HFF-Myc (cell line): ENCODE measurements around the gene TXNRD1.

ENCODE experiments used
- DNase-seq: peaks from one replicate; pipeline ENCODE4 v3.0.0-alpha.2; 2011; ENCODE audit warnings: low read depth; ENCODE audit errors: extremely low read depth
- H3K4me3 ChIP-seq: replicated peaks from 2 replicates; pipeline ENCODE4 v1.5.1; 2011; ENCODE audit warnings: low read depth, mild to moderate bottlenecking, control low read depth, low read length
- TF ChIP-seq, protein P1 (sequence below): IDR thresholded peaks from 2 replicates; pipeline ENCODE4 v1.5.1; 2012; ENCODE audit warnings: mild to moderate bottlenecking, low read depth, low read length, control low read depth; ENCODE audit errors: missing control alignments

TXNRD1 gene

DNA sequence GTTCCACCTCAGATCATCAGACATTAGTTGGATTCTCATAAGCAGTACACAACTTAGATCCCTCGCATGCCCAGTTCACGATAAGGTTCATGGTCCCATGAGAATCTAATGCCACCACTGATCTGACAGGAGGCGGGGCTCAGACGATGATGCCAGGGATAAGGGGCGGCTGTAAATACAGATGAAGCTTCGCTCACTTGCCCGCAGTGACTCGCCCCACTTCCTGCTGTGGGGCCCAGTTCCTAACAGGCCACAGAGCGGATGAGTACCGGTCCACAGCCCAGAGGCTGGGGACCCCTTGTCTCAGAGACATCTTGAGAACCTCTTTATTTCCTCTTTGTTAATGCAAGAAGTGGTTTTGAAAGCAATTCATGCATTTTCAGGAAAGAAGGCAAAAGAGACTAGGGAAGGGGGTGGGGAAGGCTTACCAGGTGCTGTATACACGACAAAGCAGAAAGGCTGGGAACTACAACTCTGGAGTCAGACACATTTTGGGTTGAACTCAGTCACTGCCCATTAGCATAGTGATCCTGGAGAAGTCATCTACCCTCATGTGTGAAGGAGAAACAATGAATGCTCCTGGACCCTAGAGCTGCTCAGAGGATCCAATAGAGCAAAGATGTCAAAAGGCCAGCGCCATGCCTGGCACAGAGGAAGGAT, 156.6 kb downstream of the TXNRD1 start:
- TF ChIP-seq, protein P1, sequence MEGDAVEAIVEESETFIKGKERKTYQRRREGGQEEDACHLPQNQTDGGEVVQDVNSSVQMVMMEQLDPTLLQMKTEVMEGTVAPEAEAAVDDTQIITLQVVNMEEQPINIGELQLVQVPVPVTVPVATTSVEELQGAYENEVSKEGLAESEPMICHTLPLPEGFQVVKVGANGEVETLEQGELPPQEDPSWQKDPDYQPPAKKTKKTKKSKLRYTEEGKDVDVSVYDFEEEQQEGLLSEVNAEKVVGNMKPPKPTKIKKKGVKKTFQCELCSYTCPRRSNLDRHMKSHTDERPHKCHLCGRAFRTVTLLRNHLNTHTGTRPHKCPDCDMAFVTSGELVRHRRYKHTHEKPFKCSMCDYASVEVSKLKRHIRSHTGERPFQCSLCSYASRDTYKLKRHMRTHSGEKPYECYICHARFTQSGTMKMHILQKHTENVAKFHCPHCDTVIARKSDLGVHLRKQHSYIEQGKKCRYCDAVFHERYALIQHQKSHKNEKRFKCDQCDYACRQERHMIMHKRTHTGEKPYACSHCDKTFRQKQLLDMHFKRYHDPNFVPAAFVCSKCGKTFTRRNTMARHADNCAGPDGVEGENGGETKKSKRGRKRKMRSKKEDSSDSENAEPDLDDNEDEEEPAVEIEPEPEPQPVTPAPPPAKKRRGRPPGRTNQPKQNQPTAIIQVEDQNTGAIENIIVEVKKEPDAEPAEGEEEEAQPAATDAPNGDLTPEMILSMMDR: no peak
- H3K4me3 ChIP-seq: no peak overlapping the region
- DNase-seq: no peak

DNA sequence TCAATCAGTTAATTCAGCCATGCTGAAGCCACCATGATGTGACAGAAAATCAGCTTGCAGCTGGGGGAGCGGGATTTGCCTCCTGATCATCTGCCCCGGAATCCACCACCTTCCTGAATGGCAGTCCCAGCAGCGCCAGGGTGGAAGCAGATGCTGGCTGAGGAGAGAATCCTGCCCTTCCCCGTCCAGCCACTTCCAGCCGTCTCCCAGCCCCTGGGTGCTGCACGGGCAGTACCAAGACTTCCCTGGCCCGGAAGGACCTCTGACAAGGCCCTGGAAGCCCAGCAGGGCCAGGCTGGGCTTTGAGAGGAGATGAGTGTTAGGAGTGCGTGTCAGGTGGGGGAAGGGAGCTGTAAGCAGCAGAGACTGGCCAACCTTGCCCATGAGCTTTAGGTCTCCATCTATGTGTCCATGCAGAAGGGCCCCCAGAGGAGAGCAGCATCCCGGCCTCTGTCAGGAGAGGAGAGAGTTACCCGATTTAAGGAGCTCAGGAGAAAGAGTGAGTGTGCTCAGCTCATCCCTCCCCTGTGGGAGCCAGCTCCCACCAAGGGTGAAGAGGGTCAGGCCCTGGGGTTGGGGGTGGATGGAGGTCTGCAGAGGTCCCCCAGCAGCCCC, 157.2 kb downstream of the TXNRD1 start:
- TF ChIP-seq, protein P1: no peak
- no peak for DNase-seq
- H3K4me3 ChIP-seq: no peak overlapping the region

DNA sequence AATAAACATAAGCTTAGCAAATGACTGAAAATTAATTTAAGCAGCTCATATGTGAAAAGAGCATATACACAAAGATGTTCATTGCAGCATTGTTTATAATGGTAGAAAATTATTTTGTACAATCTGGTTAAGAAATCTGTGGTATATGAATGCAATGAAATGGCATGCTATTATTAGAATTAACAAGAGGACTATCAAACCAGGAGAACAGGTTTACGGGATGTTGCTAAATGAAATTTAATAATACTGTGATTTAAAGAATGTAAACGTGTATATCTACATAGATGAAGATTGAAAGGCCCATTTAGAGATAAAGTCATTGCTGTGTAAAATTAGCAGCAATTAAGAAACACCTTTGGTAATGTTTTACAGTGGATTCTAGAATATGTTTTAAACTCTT, 158.5 kb downstream of the TXNRD1 start:
- TF ChIP-seq, protein P1: no peak
- H3K4me3 ChIP-seq: no peak overlapping the region
- DNase-seq: no peak

DNA sequence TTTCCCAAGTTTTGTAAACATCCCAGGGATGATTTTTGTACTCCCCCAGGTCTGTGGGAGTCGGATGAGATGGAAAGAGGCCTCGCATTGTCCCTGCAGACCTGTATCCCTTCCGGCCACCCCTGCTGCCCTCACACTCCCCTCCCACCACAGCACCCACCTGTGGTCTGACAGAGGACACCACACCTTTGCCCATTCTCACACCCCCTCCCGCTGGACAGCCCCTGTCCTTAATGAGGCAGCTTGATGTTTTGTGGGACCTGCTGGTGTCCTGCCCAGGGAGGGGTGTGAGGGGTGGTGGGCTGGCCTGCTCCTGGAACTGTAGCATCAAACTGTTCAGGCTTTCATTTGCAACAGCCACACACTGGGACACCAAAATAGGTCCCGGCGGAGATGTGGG, 159.2 kb downstream of the TXNRD1 start:
- DNase-seq: no peak
- TF ChIP-seq, protein P1: no peak
- no peak overlapping the region for H3K4me3 ChIP-seq

DNA sequence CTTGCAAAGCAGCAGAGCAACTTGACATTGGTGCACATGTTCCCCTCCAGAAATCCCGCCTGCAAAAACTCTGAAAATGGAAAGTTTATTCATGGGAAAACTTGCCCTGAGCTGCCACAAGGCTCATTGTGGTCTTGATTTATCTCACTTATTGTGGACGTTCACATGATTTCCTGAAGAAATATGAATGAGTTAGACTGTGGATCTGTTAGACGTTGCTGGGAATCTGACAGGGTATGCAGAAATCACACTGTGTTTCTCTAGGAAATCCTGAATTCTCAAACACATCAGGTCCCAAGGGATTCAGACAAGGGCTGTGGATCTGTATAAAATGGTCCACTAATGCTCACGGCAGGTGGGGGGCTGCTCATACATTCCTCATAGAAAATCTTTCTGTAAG, 160.2 kb downstream of the TXNRD1 start:
- no peak overlapping the region for H3K4me3 ChIP-seq
- DNase-seq: no peak
- TF ChIP-seq, protein P1: no peak

DNA sequence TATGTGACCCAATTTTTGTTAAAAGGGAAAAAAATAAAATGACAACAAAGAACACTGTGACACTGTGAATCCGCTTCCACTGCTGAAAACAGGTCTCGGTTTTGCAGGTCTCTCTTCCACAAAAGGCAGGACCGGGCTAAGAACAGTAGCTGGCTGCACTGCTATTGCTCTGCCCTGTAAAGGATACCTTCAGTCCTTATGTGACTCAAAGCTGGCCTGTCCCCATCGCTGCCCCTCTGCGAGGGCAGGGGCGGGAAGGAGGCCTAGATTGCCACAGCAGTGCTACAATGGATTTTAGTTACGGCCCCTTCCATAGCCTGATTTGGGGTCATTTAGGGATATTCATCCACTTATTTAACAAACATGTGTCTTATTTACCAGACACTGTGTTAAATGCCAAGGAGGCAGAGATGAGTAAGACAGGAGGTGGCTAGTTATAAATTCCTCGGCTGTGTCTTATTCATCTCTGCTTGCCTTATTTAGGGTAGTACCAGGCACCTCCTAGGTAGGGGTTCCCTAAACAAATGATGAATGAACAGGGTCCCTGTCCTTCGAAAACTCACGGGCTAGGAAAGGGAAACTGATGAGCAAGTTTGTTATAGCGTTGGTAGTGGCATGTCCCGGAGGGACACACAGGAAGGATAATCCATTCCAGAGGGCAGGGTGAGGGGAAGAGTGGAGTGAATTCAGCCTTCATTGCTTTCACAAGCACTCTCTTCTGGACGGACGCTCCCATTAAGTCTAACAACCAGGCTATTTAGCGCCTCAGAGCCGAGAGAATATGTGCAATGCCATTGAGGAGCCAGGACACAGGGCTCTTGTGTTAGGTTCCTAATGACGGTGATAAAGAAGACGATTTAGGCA, 161.3 kb downstream of the TXNRD1 start:
- H3K4me3 ChIP-seq: no peak overlapping the region
- TF ChIP-seq, protein P1: no peak
- DNase-seq: no peak
